H1 (cell line): Measurements from ENCODE around the gene PRKAA2. TPM values are rescaled to one million over a fixed set of nuclear protein-coding genes. Genes with fewer than 3 reads are reported as not detected.

Experiments
- CTCF ChIA-PET: fragments of 300-600 bp; sonication (Branson Sonifier 250); formaldehyde crosslinking; loops from one replicate; lab custom pipeline; 2021; ENCODE audit not compliant: partially characterized antibody; lab: Charles Lee
- POLR2A ChIA-PET: fragments of 300-600 bp; sonication (Branson Sonifier 250); formaldehyde crosslinking; loops from one replicate; lab custom pipeline; 2021; ENCODE audit warnings: inconsistent platforms; ENCODE audit not compliant: partially characterized antibody; lab: Charles Lee
- DNase-seq, 2 experiments: peaks; one replicate each; pipeline versions ENCODE4 v3.0.0 to v3.0.0-alpha.2; 2010 to 2022; ENCODE audit warnings: low spot score in 2 of 2, low read depth in 1 of 2, mixed read lengths in 1 of 2
- FAIRE-seq: peaks from 2 replicates; lab custom pipeline; 2011; peaks lifted over from hg19 to GRCh38; lab: Jason Lieb, UNC
- H2AFZ ChIP-seq: 2 replicates; pipeline ENCODE4 v1.8.1; 2012; ENCODE audit warnings: low read length, inconsistent platforms
- H2AK5ac ChIP-seq: 2 replicates; pipeline ENCODE4 v1.6.1; 2013; ENCODE audit warnings: low read depth, low read length
- H2BK120ac ChIP-seq: replicated peaks from 2 replicates; pipeline ENCODE3; 2013; ENCODE audit warnings: low read depth, low read length, inconsistent platforms
- H2BK12ac ChIP-seq: 2 replicates; pipeline ENCODE4 v1.6.1; 2013; ENCODE audit warnings: low read depth, low read length
- H2BK15ac ChIP-seq: 2 replicates; pipeline ENCODE4 v1.6.1; 2013; ENCODE audit warnings: low read length
- H2BK20ac ChIP-seq: 2 replicates; pipeline ENCODE4 v1.6.1; 2013; ENCODE audit warnings: low read length
- H2BK5ac ChIP-seq: 2 replicates; pipeline ENCODE4 v1.6.1; 2013; ENCODE audit warnings: low read depth, low read length
- H3K14ac ChIP-seq: 2 replicates; pipeline ENCODE4 v1.6.1; 2013; ENCODE audit warnings: inconsistent platforms; ENCODE audit not compliant: insufficient read length
- H3K18ac ChIP-seq: 2 replicates; pipeline ENCODE4 v1.6.1; 2013; ENCODE audit warnings: low read length; ENCODE audit errors: extremely low read depth
- H3K23ac ChIP-seq: 2 replicates; pipeline ENCODE4 v1.6.1; 2013; ENCODE audit warnings: inconsistent platforms; ENCODE audit not compliant: insufficient read length
- H3K23me2 ChIP-seq: 2 replicates; pipeline ENCODE4 v1.6.1; 2013; ENCODE audit warnings: low read depth, low read length
- H3K27ac ChIP-seq: 2 replicates; pipeline ENCODE4 v1.6.1; 2011; ENCODE audit warnings: low read depth, low read length, inconsistent platforms
- H3K27me3 ChIP-seq, 4 experiments: replicated peaks in 1 of 4; 1 replicate in 1 of 4; 2 replicates in 3 of 4; pipeline versions ENCODE4 v1.6.1 to v1.8.1; 2011 to 2013; ENCODE audit warnings: low read length in 3 of 4, mild to moderate bottlenecking in 3 of 4, inconsistent platforms in 2 of 4, mixed read lengths in 2 of 4, moderate library complexity in 1 of 4; ENCODE audit not compliant: control insufficient read depth in 3 of 4, insufficient read depth in 3 of 4; ENCODE audit errors: extremely low read depth in 1 of 4
- H3K36me3 ChIP-seq, 4 experiments: 2 replicates each; pipeline versions ENCODE4 v1.6.1 to v1.8.1; 2011 to 2013; ENCODE audit warnings: mild to moderate bottlenecking in 4 of 4, low read length in 3 of 4, moderate library complexity in 2 of 4, control low read depth in 1 of 4, inconsistent platforms in 1 of 4; ENCODE audit not compliant: insufficient read depth in 4 of 4, control insufficient read depth in 2 of 4
- H3K4ac ChIP-seq: replicated peaks from 2 replicates; pipeline ENCODE3; 2013; ENCODE audit warnings: low read length, low read depth, mixed read lengths, inconsistent platforms; ENCODE audit not compliant: insufficient read length
- H3K4me1 ChIP-seq, 4 experiments: replicated peaks in 1 of 4; 1 replicate in 1 of 4; 2 replicates in 3 of 4; pipeline versions ENCODE4 v1.6.1 to v1.8.1; 2011 to 2013; ENCODE audit warnings: low read length in 3 of 4, inconsistent platforms in 2 of 4, mixed read lengths in 1 of 4; ENCODE audit not compliant: insufficient read depth in 4 of 4, control insufficient read depth in 3 of 4
- H3K4me2 ChIP-seq, 2 experiments: 2 replicates each; pipeline versions ENCODE4 v1.6.1 to v1.8.1; 2011 to 2013; ENCODE audit warnings: low read depth in 2 of 2, low read length in 2 of 2, control low read depth in 1 of 2, inconsistent platforms in 1 of 2, mild to moderate bottlenecking in 1 of 2; ENCODE audit not compliant: insufficient read depth in 1 of 2
- H3K4me3 ChIP-seq, 4 experiments: fragments of 200-600, 300-600 bp in 1 of 4; sonication (generic), shearing (Covaris generic), sonication (Bioruptor Twin) in 1 of 4; 2 replicates each; pipeline versions ENCODE4 v1.5.1 to v1.8.1; 2011 to 2016; ENCODE audit warnings: low read length in 4 of 4, low read depth in 3 of 4, control low read depth in 2 of 4, inconsistent platforms in 2 of 4, mild to moderate bottlenecking in 2 of 4, mixed read lengths in 1 of 4, moderate library complexity in 1 of 4; ENCODE audit not compliant: insufficient read depth in 2 of 4; ENCODE audit errors: extremely low read depth in 1 of 4
- H3K56ac ChIP-seq: replicated peaks from 2 replicates; pipeline ENCODE3; 2013; ENCODE audit warnings: low read depth, mild to moderate bottlenecking, mixed read lengths, low read length, inconsistent platforms; ENCODE audit not compliant: insufficient read length
- H3K79me1 ChIP-seq: 2 replicates; pipeline ENCODE4 v1.6.1; 2013; ENCODE audit warnings: low read depth, low read length, control low read depth
- H3K79me2 ChIP-seq, 2 experiments: 2 replicates each; pipeline versions ENCODE4 v1.6.1 to v1.8.1; 2012 to 2013; ENCODE audit warnings: low read length in 2 of 2, mild to moderate bottlenecking in 2 of 2, inconsistent platforms in 1 of 2; ENCODE audit not compliant: insufficient read depth in 2 of 2, control insufficient read depth in 1 of 2
- H3K9ac ChIP-seq, 4 experiments: replicated peaks in 1 of 4; 1 replicate in 1 of 4; 2 replicates in 3 of 4; pipeline versions ENCODE4 v1.6.1 to v1.8.1; 2011 to 2013; ENCODE audit warnings: low read depth in 3 of 4, low read length in 3 of 4, control low read depth in 2 of 4, mild to moderate bottlenecking in 2 of 4, moderate library complexity in 2 of 4, inconsistent platforms in 1 of 4; ENCODE audit errors: extremely low read depth in 1 of 4
- H3K9me3 ChIP-seq, 2 experiments: 2 replicates each; pipeline versions ENCODE4 v1.6.1 to v1.8.1; 2012 to 2013; ENCODE audit warnings: mild to moderate bottlenecking in 2 of 2, moderate library complexity in 2 of 2, control low read depth in 1 of 2, inconsistent platforms in 1 of 2, low read depth in 1 of 2, low read length in 1 of 2, mixed read lengths in 1 of 2; ENCODE audit not compliant: insufficient read depth in 2 of 2
- H4K20me1 ChIP-seq, 2 experiments: replicated peaks in 1 of 2; 2 replicates each; pipeline versions ENCODE3 to v1.8.1; 2011 to 2013; ENCODE audit warnings: inconsistent platforms in 2 of 2, low read length in 2 of 2, mild to moderate bottlenecking in 1 of 2; ENCODE audit not compliant: insufficient read depth in 2 of 2, control insufficient read depth in 1 of 2
- H4K5ac ChIP-seq: 2 replicates; pipeline ENCODE4 v1.6.1; 2013; ENCODE audit warnings: low read length, low read depth, mixed read lengths, inconsistent platforms; ENCODE audit not compliant: insufficient read length
- H4K8ac ChIP-seq: 2 replicates; pipeline ENCODE4 v1.8.0; 2013; ENCODE audit warnings: mild to moderate bottlenecking, moderate library complexity, low read length, inconsistent platforms; ENCODE audit not compliant: insufficient read depth; ENCODE audit errors: extremely low read depth
- H4K91ac ChIP-seq: replicated peaks from 2 replicates; pipeline ENCODE3; 2013; ENCODE audit warnings: low read length, mixed read lengths, inconsistent platforms; ENCODE audit not compliant: insufficient read length
- CBX8 ChIP-seq: fragments of 300-800, 300-1000 bp; sonication (generic); IDR thresholded peaks from 2 replicates; pipeline ENCODE4 v1.7.1; 2016; ENCODE audit warnings: low read depth, low read length, borderline replicate concordance
- KDM5A ChIP-seq: fragments of 200-600 bp; IDR thresholded peaks from 2 replicates; pipeline ENCODE4 v1.7.1; 2012; ENCODE audit warnings: mild to moderate bottlenecking, low read length, inconsistent platforms, mixed read lengths
- RBBP5 ChIP-seq: IDR thresholded peaks from 2 replicates; pipeline ENCODE4 v1.7.1; 2012; ENCODE audit warnings: low read depth, mild to moderate bottlenecking, inconsistent platforms, low read length, moderate library complexity, borderline replicate concordance
- WGBS, 2 experiments: shearing (Covaris generic) in 1 of 2; methylation state at CpG; one replicate each; pipeline versions ENCODE4 v1.1.6 to v1.1.7; 2013 to 2015; ENCODE audit warnings: low lambda C conversion rate in 2 of 2, mixed read lengths in 2 of 2, inconsistent platforms in 1 of 2, low coverage in 1 of 2, missing lambda C conversion rate in 1 of 2; ENCODE audit not compliant: insufficient replicate concordance in 2 of 2, insufficient coverage in 1 of 2, insufficient read length in 1 of 2; ENCODE audit errors: extremely low coverage in 1 of 2, missing lambda C conversion rate in 1 of 2; 5-methylcytosine and 5-hydroxymethylcytosine counted together
- polyA plus RNA-seq, 7 experiments: library from polyadenylated mRNA; depleted of rRNA in 3 of 7; stranded (reverse) in 5 of 7; unstranded in 2 of 7; fragments of >200 nt in 5 of 7; fragments of 200-250 nt in 2 of 7; gene quantifications; 1 replicate in 5 of 7; 2 replicates in 1 of 7; 4 replicates in 1 of 7; pipeline versions ENCODE4 v1.2.1 to v1.2.3, GENCODE V29; 2011 to 2013; ENCODE audit warnings: missing spikeins in 2 of 7, mixed read lengths in 2 of 7
- total RNA-seq: library from RNA; stranded (reverse); fragmentation: NEBNext Ultra II Directional; extraction: Animal tissue kit (Norgen Biotek cat#: 25700); gene quantifications from 2 replicates; pipeline ENCODE4 v1.2.1, GENCODE V29; 2021

Gene PRKAA2
- total and polyA plus RNA-seq, 2 of the 8 experiments (the other 6 are each of a cell fraction or from before 2014, with no cell fraction given), result 2.6 to 6.4 TPM

DNA sequence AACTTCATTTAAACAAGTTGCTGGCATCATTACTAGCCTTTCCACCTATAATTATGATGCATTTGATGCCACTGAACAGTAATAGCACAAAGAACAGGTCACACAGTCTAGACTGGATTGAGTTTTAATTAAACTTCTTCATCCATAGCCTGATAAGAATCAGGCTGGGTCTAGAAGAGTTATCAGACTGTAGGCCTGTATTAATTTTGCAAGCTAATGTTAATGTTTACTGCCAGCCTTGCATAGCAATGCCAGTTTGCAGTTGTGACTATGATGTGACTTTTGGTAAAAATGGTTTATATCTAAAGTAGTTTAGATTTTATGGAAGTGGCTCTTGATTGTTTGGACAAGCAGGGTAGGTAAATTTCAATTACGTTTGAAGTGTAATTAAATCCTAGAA lies 68.0 kb downstream of the PRKAA2 start:
- Histone ChIP-seq H3K4me2 (no peak overlapping the region), H3K79me1 (no peaks in the 10 kb centered on the region), H3K56ac (no peak overlapping the region), H4K5ac (no peak overlapping the region), H3K27me3 (no peaks in the 10 kb centered on the region), H3K9me3 (no peaks in the 10 kb centered on the region), H3K4me1 (no peaks in the 10 kb centered on the region), H4K8ac (no peak overlapping the region), H3K36me3 (no peaks in the 10 kb centered on the region; a peak in 1 of 8 replicates), H3K79me2 (no peaks in the 10 kb centered on the region), H3K14ac (no peak overlapping the region), H3K27ac (no peak overlapping the region), H4K20me1 (no peaks in the 10 kb centered on the region), H3K9ac (no peak overlapping the region), H3K23me2 (no peaks in the 10 kb centered on the region), H2AFZ (no peak overlapping the region), H2BK15ac (no peak overlapping the region), H3K4ac (no peak overlapping the region), H3K4me3 (no peak overlapping the region), H2BK20ac (no peak overlapping the region), H3K18ac (no peak overlapping the region), H2BK5ac (no peak overlapping the region), H2BK12ac (no peak overlapping the region), H3K23ac (no peak overlapping the region), H4K91ac (no peak overlapping the region), H2AK5ac (no peak overlapping the region), H2BK120ac (no peak overlapping the region)
- POLR2A ChIA-PET, result no interaction called here
- no peak for DNase-seq
- WGBS, 2 experiments, result 83% methylated on average over 1 of the region's 1 CpG; no CpG with 5 or more reads in 1 of the 2 experiments
- CTCF ChIA-PET, result interaction anchor here (0.6 to 1.7 kb wide), 3 partner anchors 91 to 128 kb away, joined by 3 to 6 read pairs (median 4); no protein-coding TSS in a partner anchor
- no peak for FAIRE-seq
- no peak for TF ChIP-seq KDM5A
- no peak for TF ChIP-seq CBX8
- TF ChIP-seq RBBP5, result no peak
